Sigmoid colon (tissue), 7 donors: Measurements from ENCODE around the gene CTSW. TPM values are rescaled to one million over a fixed set of nuclear protein-coding genes. Genes with fewer than 3 reads are reported as not detected.

Experiments used
- DNase-seq: peaks from one replicate; pipeline ENCODE4 v3.0.0-alpha.2; 2019
- H3K27ac ChIP-seq, 4 donors: fragments of 200-600 bp; sonication (generic); one replicate each; pipeline ENCODE4 v1.5.1; 2016 to 2019; ENCODE audit warnings: mild to moderate bottlenecking in 1 of 4
- H3K27me3 ChIP-seq, 3 donors: fragments of 200-600 bp; sonication (generic); one replicate each; pipeline ENCODE4 v1.5.1; 2019; ENCODE audit warnings: mild to moderate bottlenecking in 1 of 3
- H3K36me3 ChIP-seq, 4 donors: fragments of 200-600 bp; sonication (generic); one replicate each; pipeline ENCODE4 v1.5.1; 2016 to 2019
- H3K4me1 ChIP-seq, 4 donors: fragments of 200-600 bp; sonication (generic); one replicate each; pipeline ENCODE4 v1.5.1; 2017 to 2019
- H3K4me3 ChIP-seq, 4 donors: fragments of 200-600 bp; sonication (generic); one replicate each; pipeline ENCODE4 v1.5.1; 2017 to 2019; ENCODE audit warnings: mild to moderate bottlenecking in 2 of 4, moderate library complexity in 1 of 4
- H3K9me3 ChIP-seq, 4 donors: fragments of 200-600 bp in 3 of 4; sonication (generic) in 3 of 4; one replicate each; pipeline versions ENCODE4 v1.5.1 to v1.6.1; 2013 to 2019
- EP300 ChIP-seq, 4 donors: sonication (generic); formaldehyde crosslinking; IDR thresholded peaks; one replicate each; pipeline ENCODE4 v1.6.1; 2017; ENCODE audit warnings: antibody characterized with exemption in 4 of 4
- POLR2A ChIP-seq, 2 donors: fragments of 450-650 bp; IDR thresholded peaks; one replicate each; pipeline ENCODE4 v1.6.1; 2016; ENCODE audit warnings: antibody characterized with exemption in 2 of 2, mild to moderate bottlenecking in 2 of 2, moderate library complexity in 2 of 2
- POLR2AphosphoS5 ChIP-seq, 4 donors: sonication (generic); formaldehyde crosslinking; IDR thresholded peaks; one replicate each; pipeline ENCODE4 v1.6.1; 2017; ENCODE audit warnings: antibody characterized with exemption in 4 of 4
- WGBS, 2 donors: extraction: QIAGEN DNeasy Blood & Tissue Kit; methylation state at CpG; one replicate each; pipeline ENCODE4 v1.1.7; 2013; 5-methylcytosine and 5-hydroxymethylcytosine counted together
- intact Hi-C: fragments of 100-400 bp; cut with DNase I; formaldehyde crosslinking; loops from one replicate; pipeline ENCODE4 v1.15.1; 2023
- polyA plus RNA-seq, 3 donors: library from polyadenylated mRNA; stranded (reverse); fragments of 200-250 nt; gene quantifications; one replicate each; pipeline ENCODE4 v1.2.3, GENCODE V29; 2013
- total RNA-seq, 4 donors: library from RNA; depleted of rRNA; stranded (reverse); fragments of >200 nt; gene quantifications; one replicate each; pipeline ENCODE4 v1.1.0, GENCODE V29; 2016
- TF ChIP-seq, protein P1 (sequence below), 4 experiments: fragments of 450-650 bp in 3 of 4; fragments of 200-600 bp in 1 of 4; IDR thresholded peaks; one replicate each; pipeline ENCODE4 v1.5.1; 2016 to 2019; ENCODE audit warnings: antibody characterized with exemption in 4 of 4, mild to moderate bottlenecking in 3 of 4, moderate library complexity in 2 of 4
- donor health status: healthy with polysubstance abuse.
- donor health status: Bipolar disorder and iron deficiency.
- donor health status: healthy.

Gene CTSW
- total and polyA plus RNA-seq, 7 donors: 0.82 to 3.1 (median 2.3) TPM; not detected in 4

DNA sequence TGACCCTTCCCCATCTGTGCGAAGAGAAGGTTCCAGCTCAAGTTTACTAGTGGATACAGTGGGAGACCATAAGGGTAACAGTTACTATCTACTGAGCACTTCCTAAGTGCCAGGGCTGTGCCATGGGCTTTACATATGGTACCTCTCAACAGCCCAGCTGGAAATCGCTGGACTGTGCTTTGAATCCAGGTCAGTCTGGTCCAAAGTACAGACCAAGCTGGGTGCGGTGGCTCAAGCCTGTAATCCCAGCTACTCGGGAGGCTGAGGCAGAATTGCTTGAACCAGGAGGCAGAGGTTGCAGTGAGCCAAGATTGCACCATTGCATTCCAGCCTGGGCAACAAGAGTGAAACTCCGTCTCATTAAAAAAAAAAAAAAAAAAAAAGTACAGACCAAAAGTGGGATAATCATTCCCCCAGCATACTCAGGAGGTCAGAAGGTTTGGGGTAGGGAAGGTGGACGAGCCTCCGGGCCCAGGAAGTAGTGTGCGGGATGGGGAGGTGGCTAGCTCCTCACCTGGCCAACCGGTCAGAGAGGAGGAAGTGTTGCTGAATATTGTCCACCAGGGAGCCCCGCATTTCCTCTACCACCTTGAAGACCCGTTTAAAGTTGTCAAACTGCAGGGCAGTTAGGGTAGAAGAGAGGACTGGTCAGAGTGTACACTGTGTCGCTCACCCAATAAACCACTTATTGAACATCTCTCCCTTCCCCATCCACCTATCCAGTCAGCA, 6.3 kb downstream of the CTSW start:
- Histone ChIP-seq H3K27ac (peak overlapping the region in 1 of 4 donors; percentile 52), H3K27me3 (no peaks in the 10 kb centered on the region), H3K9me3 (no peaks in the 10 kb centered on the region), H3K4me1 (peaks cover 0 to 48% (median 40%) of the 10 kb centered on the region in 4 donors), H3K4me3 (no peak overlapping the region), H3K36me3 (peaks cover 4 to 45% (median 15%) of the 10 kb centered on the region in 4 donors)
- DNase-seq: no peak
- no peak for TF ChIP-seq POLR2AphosphoS5 (IDR thresholded peaks at IDR 0.05)
- TF ChIP-seq, protein P1, sequence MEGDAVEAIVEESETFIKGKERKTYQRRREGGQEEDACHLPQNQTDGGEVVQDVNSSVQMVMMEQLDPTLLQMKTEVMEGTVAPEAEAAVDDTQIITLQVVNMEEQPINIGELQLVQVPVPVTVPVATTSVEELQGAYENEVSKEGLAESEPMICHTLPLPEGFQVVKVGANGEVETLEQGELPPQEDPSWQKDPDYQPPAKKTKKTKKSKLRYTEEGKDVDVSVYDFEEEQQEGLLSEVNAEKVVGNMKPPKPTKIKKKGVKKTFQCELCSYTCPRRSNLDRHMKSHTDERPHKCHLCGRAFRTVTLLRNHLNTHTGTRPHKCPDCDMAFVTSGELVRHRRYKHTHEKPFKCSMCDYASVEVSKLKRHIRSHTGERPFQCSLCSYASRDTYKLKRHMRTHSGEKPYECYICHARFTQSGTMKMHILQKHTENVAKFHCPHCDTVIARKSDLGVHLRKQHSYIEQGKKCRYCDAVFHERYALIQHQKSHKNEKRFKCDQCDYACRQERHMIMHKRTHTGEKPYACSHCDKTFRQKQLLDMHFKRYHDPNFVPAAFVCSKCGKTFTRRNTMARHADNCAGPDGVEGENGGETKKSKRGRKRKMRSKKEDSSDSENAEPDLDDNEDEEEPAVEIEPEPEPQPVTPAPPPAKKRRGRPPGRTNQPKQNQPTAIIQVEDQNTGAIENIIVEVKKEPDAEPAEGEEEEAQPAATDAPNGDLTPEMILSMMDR (IDR thresholded peaks at IDR 0.05): no peak
- intact Hi-C loops: loop anchor here (5.0 kb wide), 1 partner anchor 116 kb away; the partner anchor contains the start of genes BANF1 and EIF1AD
- 81 to 90% methylated on average over 12 of the region's 12 CpGs for WGBS, 2 donors

DNA sequence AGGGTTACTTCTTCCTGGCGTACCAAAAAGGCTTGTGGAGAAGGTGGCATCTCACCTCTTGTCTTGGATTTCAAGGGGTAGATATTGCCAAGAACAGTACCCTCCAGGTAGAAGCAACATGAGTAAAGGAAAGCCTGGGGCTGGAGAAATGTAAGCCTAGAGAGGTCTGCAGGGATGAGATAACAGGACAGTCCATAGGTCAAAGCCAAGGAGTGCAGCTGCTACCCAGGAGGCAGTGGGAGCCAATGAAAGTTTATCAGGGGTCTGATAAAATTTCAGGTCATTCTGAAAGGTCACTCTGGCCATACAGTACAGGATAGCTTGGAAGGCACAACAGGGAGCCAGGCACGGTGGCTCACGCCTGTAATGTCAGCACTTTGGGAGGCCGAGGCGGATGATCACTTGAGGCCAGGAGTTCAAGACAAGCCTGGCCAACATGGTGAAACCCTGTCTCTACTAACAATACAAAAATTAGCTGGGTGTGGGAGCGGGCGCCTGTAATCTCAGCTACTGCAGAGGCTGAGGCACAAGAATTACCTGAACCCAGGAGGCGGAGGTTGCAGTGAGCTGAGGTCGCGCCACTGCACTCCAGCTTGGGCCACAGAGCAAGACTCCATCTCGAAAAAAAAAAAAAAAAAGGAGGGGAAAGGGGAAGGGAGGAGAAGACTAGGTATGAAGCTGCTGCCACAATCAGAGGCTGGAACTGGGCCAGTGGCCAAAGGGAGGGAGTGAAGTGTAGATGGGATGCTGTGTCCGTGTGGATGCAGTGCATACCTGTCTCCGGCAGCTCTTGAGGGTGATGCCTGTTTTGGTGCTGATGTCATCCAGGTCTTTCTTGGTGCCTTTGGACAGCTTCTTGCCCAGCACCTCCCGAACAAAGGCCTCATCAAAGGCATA, 7.4 kb downstream of the CTSW start:
- H3K27ac ChIP-seq: peak overlapping the region; percentile 95 to 98 (median 97)
- 80 to 83% methylated on average over 14 of the region's 14 CpGs for WGBS, 2 donors
- intact Hi-C loops: loop anchor here (5.0 kb wide), 1 partner anchor 115 kb away; the partner anchor contains the start of genes BANF1 and EIF1AD
- peaks cover 0 to 59% (median 50%) of the 10 kb centered on the region in 4 donors for H3K4me1 ChIP-seq
- peaks cover 4 to 41% (median 15%) of the 10 kb centered on the region in 4 donors for H3K36me3 ChIP-seq
- no peaks in the 10 kb centered on the region for H3K27me3 ChIP-seq
- H3K9me3 ChIP-seq: no peaks in the 10 kb centered on the region
- TF ChIP-seq EP300 (IDR thresholded peaks at IDR 0.05): no peak
- TF ChIP-seq POLR2A (IDR thresholded peaks at IDR 0.05): no peak
- TF ChIP-seq POLR2AphosphoS5 (IDR thresholded peaks at IDR 0.05): no peak
- TF ChIP-seq, protein P1 (IDR thresholded peaks at IDR 0.05): no peak
- H3K4me3 ChIP-seq: peak overlapping the region in 3 of 4 donors; percentile 60 to 75 (median 65)
- DNase-seq: no peak

DNA sequence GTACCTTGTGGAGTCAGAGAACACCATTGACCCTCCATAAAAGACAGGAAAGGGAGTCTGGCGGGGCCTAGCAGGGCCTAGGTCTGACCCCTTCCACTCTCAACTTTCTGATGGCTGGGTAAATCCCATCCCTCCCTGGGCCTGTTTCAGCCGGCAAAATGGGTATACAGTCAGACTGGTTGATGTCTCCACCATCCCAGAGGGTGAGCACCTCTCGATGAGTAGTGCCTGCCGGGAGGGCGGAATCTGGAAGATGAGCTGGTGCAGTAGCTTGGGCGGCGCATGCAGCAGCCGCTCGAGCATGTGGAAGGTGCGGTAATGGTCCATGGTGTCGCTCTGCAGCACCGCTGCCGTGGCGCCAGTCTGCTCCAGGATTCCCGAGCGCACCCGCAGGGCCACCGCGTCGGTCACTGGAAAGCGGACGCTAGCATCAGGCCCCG, 8.1 kb downstream of the CTSW start:
- TF ChIP-seq EP300 (IDR thresholded peaks at IDR 0.05): no peak
- no peak for TF ChIP-seq POLR2AphosphoS5 (IDR thresholded peaks at IDR 0.05)
- no peak for TF ChIP-seq POLR2A (IDR thresholded peaks at IDR 0.05)
- TF ChIP-seq, protein P1 (IDR thresholded peaks at IDR 0.05): no peak
- 3 to 7% methylated on average over 23 of the region's 23 CpGs for WGBS, 2 donors
- intact Hi-C loops: loop anchor here (1.0 to 5.0 kb wide), 3 partner anchors 29 to 115 kb away; partner anchors contain the start of genes BANF1, CFL1, EIF1AD and SART1
- H3K4me1 ChIP-seq: peaks cover 0 to 66% (median 57%) of the 10 kb centered on the region in 4 donors
- H3K9me3 ChIP-seq: no peaks in the 10 kb centered on the region
- DNase-seq: no peak
- no peaks in the 10 kb centered on the region for H3K27me3 ChIP-seq
- H3K27ac ChIP-seq: peak overlapping the region; percentile 95 to 98 (median 97)
- H3K36me3 ChIP-seq: peaks cover 4 to 35% (median 12%) of the 10 kb centered on the region in 4 donors
- H3K4me3 ChIP-seq: peak overlapping the region; percentile 53 to 75 (median 62)

DNA sequence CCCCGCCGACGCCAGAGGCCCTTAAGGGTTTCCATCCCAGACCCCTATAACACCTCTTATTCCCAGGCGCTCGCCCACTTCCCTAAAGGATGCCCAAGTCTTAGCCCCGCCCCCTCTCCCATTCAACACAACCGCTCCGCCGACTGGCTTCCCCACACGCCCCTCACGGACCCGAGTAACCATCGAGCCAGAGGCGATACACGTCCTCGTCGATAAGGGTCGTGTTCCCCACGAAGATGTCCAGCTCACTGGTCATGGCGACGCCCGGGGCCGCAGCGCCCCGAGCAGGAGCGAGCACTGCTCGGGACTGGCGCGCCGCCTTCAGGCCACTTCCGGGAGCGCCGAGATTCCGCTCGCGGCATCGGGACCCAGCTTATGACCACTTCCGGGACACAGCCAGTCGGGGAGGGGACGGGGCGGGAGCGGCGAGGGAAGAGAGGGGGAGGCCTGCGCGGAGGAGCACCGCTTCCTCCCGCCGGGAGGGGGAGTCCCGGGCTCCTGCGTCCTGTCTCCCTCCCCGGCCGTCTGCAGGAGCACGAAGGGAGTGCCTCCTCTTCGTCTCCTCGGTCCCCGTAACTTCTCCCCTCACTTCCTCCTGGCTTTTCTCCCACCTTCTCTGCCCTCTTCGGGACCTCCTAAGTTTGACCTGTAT, 8.7 kb downstream of the CTSW start, which contains the start of gene FIBP:
Gene FIBP, minus strand, starts transcription at position 309 of the 652 bp plus-strand sequence. Its CDS starts 53 bp downstream, at position 256.
- TF ChIP-seq, protein P1 (IDR thresholded peaks at IDR 0.05): peak; percentile 85 to 99 (median 91)
- TF ChIP-seq EP300 (IDR thresholded peaks at IDR 0.05): no peak
- TF ChIP-seq POLR2A (IDR thresholded peaks at IDR 0.05): peak; percentile 90 to 92
- peak; percentile 90 to 98 (median 95) for TF ChIP-seq POLR2AphosphoS5 (IDR thresholded peaks at IDR 0.05)
- Histone ChIP-seq H3K36me3 (peaks cover 4 to 29% (median 9%) of the 10 kb centered on the region in 4 donors), H3K27me3 (no peaks in the 10 kb centered on the region), H3K4me3 (peak within 1 kb of the TSS; percentile 53 to 75 (median 62)), H3K9me3 (no peaks in the 10 kb centered on the region), H3K27ac (peak within 1 kb of the TSS; percentile 95 to 98 (median 97)), H3K4me1 (peaks cover 0 to 71% (median 62%) of the 10 kb centered on the region in 4 donors)
- 0 to 1% methylated on average over 57 of the region's 57 CpGs for WGBS, 2 donors
- peak; percentile 99 for DNase-seq
- intact Hi-C loops: loop anchor here (1.0 to 5.0 kb wide), 3 partner anchors 30 to 114 kb away; partner anchors contain the start of genes BANF1, CFL1, EIF1AD and SART1
